HUDEP-2 (cell line): ENCODE results near the gene RAB39A.

Experiments used
- DNase-seq, 76 experiments: peaks; one replicate each; lab custom pipeline; 2025; ENCODE audit not compliant: unreplicated experiment in 76 of 76; lab: John Stamatoyannopoulos, UW

RAB39A gene

DNA sequence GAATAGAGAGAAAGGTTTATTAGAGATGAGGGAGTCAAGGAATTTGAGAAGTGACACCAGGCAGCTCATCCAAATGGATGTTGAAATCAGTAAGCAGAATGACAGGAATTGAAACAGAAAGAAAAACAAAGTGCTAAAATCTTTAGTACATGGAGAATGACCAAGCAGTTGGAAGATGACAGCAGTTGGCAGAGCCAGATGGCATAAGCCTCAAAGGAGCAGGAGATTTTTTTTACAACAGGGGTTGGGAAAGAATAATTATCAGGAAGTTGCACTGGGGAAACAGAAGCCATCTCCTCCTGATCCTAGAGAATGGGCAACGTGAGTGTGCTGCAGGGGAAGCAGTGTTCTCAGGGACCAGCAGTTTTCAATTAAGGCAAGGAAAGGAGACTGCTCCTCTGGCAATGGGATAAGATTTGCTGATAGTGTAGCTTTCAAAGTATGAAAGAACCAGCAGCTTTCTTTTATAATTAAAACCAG is 28.9 kb downstream of the RAB39A start:
- no peak for DNase-seq

DNA sequence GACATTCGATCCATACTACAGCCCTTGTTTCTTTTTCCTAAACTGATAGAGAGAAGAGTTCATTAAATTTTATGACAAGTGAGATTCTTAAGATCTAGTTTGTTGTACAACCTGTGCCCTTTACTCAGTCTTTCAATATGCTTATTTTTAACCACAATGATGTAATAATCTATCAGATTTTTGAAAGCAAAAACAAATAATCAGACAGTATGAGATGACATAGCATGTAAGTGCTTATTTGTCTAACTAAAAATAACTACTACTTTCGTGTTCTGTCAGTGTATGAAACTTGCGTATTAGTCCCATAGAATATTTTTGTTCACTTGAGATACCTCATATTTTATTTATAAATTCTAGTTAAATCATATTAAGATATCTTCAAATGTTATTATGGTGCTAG is 33.2 kb downstream of the RAB39A start:
- DNase-seq, result no peak

DNA sequence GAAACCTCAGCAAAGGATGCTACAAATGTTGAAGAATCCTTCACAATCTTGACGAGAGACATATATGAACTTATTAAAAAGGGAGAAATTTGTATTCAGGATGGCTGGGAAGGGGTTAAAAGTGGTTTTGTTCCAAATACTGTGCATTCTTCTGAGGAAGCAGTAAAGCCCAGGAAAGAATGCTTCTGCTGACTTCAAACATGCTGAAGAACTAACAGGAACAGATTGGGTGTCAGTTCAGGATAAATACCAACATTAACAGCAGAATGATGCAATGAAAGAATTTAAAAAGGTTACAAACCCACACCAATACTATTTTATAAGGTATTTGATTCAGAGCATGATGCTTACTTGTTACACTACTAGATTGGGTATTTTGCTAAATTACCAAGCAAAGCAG is 33.9 kb downstream of the RAB39A start:
- no peak for DNase-seq

DNA sequence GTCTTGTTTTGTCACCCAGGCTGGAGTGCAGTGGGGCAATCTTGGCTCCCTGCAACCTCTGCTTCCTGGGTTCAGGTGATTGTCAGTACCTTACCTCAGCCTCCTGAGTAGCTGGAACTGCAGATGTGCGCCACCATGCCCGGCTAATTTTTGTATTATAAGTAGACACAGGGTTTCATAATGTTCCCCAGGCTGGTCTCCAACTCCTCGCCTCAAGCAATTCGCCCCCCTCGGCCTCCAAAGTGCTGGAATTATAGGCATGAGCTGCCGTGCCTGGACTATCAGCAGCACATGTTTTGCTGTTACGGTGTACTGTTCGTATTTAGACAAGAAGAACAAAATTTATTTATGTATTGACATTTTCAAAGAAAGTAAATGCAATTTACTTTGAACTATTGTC is 34.8 kb downstream of the RAB39A start:
- DNase-seq, result no peak

DNA sequence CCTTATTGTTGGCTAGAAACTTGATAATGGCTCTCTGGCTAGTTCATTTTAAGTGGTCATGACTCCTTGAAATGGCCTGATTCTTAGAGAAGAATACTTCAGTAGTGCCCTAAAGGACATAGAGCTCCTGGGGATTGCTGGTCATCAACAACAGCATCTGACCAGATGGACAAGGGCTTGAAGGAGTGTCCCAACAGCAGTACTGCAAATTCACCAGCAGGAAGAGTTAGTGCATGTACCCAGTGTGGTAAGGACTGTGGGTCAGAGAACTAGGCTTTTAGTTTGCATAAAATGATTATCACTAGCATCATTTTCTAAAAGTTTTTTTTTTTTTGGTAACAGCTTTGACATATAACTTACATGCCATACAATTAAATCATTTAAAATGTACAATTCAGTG is 41.0 kb downstream of the RAB39A start:
- DNase-seq, result no peak

DNA sequence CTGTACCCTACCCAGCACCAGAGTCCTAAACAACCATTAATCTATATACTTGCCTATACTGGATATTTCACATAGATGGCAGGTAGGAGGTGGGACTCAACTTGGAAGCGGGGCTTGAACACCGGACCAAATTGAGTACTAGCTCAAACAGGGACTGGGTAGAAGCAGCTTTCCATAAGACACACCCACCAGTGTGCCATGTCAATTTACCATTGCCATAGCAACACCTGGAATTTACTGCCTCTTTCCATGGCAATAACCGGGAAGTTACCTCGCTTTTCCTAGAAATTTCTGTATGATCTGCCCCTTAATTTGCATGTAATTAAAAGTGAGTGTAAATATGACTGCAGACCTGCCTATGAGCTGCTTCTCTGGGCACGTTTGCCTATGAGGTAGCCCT is 41.8 kb downstream of the RAB39A start:
- DNase-seq, result no peak

DNA sequence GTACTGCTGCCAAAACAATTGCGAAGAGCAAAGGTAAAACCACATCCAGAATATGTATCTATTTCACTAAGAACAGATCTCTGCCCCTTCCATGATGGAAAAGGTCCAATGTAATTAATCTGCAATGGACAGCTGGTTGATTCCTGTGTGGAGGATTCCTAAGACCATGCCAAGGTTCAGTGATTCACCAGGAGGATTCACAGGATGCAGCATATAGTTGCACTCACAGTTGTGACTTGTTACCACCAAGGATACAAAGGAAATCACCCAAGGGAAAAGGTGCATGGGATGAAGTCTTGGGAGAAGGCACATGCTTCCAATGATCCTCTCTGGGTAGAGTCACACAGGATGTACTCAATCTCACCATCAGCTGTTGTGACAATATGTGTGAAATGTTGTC is 45.4 kb downstream of the RAB39A start:
- no peak for DNase-seq

DNA sequence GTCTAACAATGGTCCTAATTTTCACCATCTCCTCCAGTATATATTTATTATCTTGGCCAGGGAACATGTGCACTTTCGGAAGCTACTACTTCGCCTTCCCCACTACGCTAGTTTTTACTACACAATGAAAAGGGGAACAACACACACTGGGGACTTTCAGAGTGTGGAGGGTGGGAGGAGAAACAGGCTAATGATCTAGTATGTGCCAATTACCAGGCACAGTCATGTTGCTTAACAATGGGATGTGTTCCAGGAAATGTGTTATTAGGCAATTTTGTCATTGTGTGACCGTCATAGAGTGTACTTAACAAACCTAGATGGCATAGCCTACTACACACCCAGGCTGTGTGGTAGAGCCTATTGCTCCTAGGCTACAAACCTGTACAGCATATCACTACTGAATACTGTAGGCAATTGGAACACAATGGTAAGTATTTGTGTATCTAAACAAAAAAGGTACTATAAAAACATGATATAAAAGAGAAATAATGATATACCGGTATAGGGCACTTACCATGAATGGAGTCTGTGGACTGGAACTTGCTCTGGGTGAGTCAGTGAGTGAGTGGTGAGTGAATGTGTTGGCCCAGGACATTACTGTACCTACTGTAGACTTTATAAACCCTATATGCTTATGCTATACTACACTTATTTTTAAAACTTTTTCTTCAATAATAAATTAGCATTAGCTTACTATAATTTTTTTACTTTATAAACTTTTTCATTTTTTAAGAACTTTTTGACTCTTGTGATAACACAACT is 60.3 kb downstream of the RAB39A start:
- DNase-seq, result no peak

DNA sequence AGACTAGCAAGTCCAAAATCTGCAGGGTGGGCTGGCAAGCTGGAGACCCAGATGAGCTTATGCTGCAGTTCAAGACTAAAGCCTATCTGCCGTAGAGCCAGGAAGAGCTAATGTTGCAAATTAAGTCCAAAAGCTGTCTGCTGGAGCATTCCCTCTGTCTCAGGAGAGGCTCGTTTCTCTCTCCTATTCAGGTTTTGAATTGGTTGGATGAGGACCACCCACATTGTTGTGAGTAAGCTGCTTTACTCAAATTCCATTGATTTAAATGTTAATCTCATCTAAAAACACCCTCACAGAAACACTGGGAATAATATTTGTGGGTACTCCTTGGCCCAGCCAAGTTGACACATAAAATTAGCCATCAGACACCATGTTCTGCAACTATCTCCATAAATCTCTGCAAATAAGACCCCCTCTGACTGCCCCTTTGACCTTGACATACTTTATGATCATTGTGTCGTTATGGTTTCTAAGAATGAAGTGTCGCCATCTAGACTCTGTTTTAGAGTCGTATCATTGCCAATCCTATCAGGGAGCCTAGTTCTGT is 63.7 kb downstream of the RAB39A start:
- no peak for DNase-seq

DNA sequence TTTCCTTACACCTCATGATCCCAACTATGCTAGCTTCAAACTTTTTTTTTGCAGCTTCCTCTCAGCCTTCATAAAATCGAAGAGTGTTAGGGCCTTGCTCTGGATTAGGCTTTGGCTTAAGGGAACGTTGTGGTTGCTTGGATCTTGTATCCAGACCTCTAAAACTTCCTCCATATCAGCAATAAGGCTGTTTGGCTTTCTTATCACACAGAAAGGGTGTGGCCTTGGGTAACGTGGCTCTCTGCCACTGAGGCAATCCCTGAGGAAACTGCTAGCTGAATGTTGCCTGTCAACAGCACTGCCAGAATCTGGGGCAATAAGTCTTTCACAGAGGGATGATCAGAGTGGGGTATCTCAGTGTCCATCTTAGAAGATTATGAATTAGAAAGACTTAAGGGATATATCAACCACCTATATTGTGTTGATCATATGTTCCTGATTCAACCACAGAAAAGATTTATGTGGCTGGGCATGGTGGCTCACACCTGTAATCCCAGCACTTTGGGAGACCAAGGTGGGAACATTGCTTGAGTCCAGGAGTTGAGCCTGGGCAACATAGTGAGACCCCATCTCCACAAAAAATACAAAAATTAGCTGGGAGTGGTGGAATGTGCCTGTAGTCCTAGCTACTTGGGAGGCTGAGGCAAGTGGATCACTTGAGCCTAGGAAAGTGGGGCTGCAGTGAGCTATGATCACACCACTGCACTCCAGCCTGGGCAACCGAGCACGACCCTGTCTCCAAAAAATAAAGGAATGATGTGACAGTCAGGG is 67.9 kb downstream of the RAB39A start:
- peak in 9 of 76 experiments; percentile 5 to 34 (median 25) for DNase-seq

DNA sequence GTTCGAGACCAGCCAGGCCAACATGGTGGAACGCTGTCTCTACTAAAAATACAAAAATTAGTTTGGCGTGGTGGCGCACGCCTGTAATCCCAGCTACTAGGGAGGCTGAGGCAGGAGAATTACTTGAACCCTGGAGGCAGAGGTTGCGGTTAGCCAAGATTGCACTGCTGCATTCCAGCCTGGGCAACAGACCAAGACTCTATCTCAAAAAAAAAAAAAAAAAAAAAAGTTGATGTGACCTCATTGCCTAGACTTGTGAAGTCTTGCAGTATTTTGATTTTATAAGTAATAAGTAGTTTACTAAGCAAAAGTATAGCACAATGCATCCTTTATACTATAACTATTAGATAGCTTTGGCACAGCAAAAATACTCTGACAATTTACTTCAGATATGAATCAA is 70.5 kb downstream of the RAB39A start:
- no peak for DNase-seq

DNA sequence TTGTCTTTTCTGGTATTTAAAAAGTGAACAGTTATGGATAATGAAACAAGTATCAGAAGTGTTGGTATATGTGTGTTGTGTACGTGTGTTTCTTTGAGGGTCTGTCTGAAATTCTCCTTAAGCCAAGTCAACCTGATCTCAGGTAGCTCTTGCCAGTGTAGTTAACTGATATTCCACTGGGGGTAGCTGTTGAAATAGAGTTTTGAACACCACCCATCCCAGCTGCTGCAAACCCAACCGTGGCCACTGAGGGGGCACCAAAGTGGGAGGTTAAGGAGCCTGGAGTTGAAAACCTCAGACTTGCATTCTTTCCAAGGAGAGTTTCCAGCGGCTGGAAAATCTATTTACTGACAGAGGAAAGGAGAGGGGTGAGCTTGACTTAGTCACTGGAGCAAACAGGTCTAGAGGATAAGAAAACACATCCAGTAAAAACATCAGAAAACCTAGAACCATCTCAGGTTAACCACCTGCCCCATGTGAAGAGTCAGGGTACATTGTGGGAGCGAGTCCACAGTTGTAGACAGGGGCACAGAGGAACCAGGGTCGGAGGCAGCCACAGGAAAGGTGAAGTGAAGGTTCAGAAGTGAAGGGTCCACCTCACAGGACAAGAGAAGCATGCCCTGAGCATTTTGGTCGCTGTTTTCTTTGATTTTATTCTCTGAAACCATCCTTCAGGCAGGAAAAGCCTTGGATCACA is 71.7 kb downstream of the RAB39A start:
- DNase-seq, result peak in 42 of 76 experiments; percentile 1 to 63 (median 26)

DNA sequence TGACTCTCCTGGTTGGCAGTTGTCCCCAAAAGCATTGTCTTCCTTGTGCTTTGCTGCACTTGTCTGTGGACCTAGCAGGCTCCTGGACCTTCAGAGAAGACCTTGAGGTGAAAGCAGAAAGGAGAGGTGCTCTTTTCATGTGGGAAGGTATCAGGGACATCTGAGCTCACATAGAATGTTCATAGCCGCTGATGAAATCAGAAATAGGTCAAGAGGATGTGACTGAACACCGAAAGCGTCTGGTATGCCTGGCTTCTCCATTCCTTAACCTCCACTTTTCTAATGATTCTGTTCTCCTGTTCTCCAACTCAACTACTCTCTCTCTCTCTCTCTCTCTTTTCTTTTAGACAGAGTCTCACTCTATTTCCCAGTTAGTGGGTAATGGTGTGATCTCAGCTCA is 74.2 kb downstream of the RAB39A start:
- DNase-seq, result no peak

DNA sequence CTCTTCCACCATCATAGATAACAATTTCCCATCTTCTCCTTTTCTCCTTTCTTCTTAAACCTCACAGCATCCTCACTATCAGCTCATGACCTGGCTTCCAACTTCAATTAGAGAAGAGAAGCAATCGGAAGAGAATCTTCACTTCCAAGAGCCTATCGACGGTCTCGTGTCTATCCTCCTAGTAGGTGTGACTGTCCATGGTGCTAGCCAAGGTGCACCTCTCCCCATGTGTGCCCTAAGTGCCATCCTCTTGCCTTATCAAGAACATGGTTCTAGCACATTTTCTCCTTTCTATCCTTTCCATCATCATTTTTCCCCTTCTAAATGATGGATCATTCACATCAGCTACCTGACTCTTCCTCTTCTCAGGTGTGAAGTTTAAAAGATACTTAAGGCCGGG is 75.4 kb downstream of the RAB39A start:
- DNase-seq, result no peak

DNA sequence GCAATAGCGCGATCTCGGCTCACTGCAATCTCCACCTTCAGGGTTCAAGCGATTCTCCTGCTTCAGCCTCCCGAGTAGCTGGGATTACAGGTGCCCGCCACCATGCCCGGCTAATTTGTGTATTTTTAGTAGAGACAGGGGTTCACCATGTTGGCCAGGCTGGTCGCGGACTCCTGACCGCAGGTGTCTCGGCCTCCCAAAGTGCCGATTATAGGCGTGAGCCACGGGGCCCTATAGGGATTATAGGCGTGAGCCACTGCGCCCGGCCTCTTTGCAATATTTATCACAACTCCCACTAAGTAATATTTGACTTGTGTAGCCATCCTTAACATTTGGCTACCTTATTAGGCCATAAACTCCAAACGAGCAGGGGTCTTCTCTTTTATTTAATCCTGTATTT is 79.6 kb downstream of the RAB39A start:
- no peak for DNase-seq

DNA sequence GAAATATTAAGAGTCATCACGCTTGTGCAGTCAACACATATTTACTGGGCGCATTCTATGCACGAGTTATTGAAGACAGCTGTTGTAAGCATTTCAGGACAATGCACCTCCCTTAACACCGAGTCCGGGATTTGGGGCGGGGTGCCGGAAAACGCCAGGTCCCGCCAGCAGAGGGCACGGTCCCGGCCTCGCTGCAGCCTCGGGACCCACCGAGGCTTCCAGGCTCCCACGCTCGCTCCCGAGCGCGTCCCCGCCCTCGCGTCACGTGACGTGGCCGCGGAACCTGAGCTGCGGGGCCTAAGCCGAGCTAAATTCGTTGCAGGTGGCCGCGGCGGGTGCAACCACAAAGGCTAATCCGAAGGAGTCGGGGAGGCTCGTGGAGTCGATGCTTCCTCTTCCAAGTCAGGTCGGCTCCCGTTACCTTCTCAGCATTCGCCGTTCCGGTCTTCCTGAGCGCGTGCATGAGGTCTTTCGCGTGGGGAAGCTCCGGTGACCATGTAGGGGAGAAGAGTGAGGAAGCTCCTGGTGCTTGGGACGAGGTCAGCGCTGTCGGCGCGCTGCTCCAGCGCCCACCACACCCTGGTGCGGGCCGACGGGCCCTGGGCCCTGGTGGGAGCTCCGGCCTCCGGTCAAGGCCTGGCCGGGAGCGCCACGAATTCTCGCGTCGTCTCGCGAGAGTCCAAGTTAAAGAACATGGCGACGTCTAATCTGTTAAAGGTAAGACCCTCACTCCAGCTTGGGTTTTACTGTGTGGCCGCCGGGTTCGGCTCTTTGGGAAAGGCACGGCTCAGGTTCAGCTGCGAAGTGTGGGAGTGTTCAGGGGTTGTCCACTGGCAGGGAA is 80.6 kb downstream of the RAB39A start, which contains the start of gene CUL5:
Gene CUL5, plus strand, starts transcription at position 243 of the 841 bp plus-strand sequence. Its CDS starts 451 bp downstream, at position 694.
- peak in 74 of 76 experiments; percentile 23 to 93 (median 78) for DNase-seq

DNA sequence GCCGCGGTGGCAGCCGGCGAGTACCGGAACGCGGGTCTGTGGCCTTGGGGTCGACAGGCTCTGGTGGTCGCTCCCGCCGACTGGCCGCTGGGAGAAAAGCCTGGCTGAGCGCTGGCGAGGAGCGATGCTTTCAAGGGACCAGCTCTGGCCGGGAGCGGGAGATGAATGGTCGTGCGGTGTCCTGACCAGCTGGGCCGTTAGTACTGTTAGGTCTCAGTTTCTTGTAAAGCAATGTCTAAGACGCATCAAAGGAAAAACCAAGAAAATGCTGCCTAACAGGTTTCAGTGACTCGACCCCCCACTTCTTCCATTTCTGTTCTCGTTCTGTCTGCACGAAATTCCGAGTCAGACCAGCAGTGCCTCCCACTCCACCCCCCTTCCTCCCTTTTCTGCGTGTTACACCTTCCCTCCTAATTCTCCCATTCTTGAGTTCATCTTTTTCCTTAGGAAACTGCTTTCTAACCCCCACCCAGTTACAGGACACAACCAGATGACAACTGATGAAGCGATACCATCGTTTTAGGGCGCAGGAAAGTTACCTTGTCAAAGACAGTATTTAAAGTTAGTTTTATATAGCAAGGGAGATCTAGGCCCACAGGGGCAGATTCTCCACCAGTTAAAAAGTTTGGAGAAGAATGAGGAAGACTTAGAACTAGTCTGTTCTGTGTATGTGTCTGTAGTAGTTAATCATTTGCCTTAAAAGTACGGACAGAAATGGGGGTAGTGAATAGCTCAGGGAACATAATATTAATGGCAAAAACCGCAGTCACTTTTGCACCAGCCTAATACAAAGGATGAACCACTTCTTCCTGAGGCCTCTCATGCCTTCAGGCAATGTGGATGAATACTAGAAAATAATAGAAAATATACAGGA is 81.5 kb downstream of the RAB39A start:
- DNase-seq, result peak in 3 of 76 experiments; percentile 4 to 34 (median 25)

DNA sequence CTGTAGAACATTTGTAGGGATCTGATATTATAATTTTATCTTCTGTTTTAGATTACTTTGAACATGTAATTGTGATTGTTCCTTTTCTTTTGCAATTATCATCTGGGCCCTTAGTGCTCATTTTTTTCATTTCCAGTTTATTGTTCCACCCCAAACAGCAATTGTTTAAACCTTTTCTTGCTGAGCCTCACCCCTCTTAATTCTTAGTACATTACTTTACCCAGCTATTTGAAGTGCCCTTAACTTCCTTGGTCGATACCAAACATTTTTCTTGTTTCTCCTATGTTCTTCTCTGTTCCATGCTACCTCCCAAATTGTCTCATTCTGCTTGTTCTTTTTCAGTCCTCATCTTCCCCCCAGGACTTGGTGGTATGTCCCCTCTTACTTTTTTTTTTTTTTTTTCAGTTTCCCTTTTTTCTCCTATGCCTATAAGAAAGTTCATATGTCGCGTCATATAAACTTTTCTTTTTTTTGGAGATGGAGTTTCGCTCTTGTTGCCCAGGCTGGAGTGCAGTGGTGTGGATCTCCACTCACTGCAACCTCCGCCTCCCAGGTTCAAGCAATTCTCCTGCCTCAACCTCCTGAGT is 84.0 kb downstream of the RAB39A start:
- DNase-seq, result no peak
